Ascending aorta (tissue), 2 donors: ENCODE results near the gene RBP3. TPM values are rescaled to one million over a fixed set of nuclear protein-coding genes. Genes with fewer than 3 reads are reported as not detected.
A peak's percentile ranks its signal among the peaks of the same experiment; 100 is the strongest.

Experiments used
- DNase-seq, 2 donors: peaks; one replicate each; pipeline ENCODE4 v3.0.0-alpha.2; 2019; ENCODE audit warnings: low spot score in 2 of 2
- H3K27ac ChIP-seq, 2 donors: fragments of 200-600 bp; sonication (generic); one replicate each; pipeline ENCODE4 v1.5.1; 2016 to 2017; ENCODE audit warnings: mild to moderate bottlenecking in 1 of 2
- H3K27me3 ChIP-seq: fragments of 200-600 bp; sonication (generic); one replicate; pipeline ENCODE4 v1.5.1; 2017
- H3K36me3 ChIP-seq, 2 donors: fragments of 200-600 bp; sonication (generic); one replicate each; pipeline ENCODE4 v1.5.1; 2016
- H3K4me1 ChIP-seq, 2 donors: fragments of 200-600 bp; sonication (generic); one replicate each; pipeline ENCODE4 v1.5.1; 2016 to 2017; ENCODE audit warnings: mild to moderate bottlenecking in 1 of 2
- H3K4me3 ChIP-seq, 2 donors: fragments of 200-600 bp; sonication (generic); one replicate each; pipeline ENCODE4 v1.5.1; 2016 to 2017; ENCODE audit warnings: mild to moderate bottlenecking in 1 of 2
- H3K9me3 ChIP-seq, 2 donors: fragments of 200-600 bp; sonication (generic); one replicate each; pipeline ENCODE4 v1.5.1; 2016
- intact Hi-C: fragments of 100-400 bp; cut with DNase I; formaldehyde crosslinking; loops from one replicate; pipeline ENCODE4 v1.15.1; 2023
- total RNA-seq: library from RNA; depleted of rRNA; stranded (reverse); fragments of >200 nt; gene quantifications from one replicate; pipeline ENCODE4 v1.1.0, GENCODE V29; 2016
- TF ChIP-seq, protein P1 (sequence below), 3 experiments: fragments of 200-600 bp in 2 of 3; fragments of 450-650 bp in 1 of 3; sonication (generic) in 2 of 3; IDR thresholded peaks; one replicate each; pipeline ENCODE4 v1.5.1; 2016 to 2019; ENCODE audit warnings: antibody characterized with exemption in 3 of 3, mild to moderate bottlenecking in 1 of 3, moderate library complexity in 1 of 3

The RBP3 gene
- total RNA-seq, 1 donor from 2014 or later = not detected

DNA sequence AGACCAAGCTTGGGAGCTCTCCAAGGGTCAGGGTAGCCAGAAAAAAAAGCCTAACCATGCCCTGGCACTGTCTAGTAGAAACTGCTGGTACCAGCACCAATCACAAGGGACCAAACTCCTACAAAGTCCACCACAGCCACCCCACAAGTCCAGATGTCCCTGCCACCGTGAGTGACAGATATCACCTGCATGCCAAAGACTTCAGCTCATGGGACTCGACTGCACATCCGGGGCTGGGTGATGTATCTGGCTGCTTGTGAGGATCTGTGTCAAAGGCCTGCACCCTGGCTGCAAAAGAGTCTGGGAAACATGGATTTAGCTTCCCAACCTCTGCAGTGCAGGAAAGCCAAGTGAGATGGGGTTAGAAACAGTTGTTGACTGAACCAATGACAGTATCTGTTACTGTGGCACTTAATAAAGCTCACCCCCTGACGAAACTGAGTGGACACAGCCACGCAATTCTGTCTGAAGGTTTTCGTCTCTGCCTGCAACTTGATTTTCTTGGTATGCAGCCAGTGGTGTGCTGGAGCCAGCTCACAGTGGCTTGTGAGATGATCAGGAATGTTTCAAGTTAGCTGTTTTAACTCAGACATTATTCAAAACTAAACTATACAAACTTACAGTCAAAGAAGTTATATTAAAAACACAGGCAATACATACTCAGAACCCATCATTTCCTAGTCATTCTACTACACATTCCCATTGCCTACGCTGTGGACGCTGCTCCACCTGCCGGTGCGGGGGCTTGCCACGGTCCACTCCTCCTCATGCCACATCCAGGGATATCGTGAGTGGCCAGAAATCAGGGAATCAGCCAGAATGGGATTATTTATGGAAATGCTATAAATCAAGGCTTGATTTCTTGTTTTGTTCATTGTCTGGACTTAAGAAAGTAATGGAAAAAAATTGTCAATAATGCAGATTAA is 26.7 kb downstream of the RBP3 start:
- Histone ChIP-seq H3K27ac (no peak overlapping the region), H3K4me1 (peaks cover 0 to 10% of the 10 kb centered on the region in 2 donors), H3K9me3 (no peaks in the 10 kb centered on the region), H3K4me3 (no peak overlapping the region), H3K36me3 (no peaks in the 10 kb centered on the region), H3K27me3 (no peaks in the 10 kb centered on the region)
- intact Hi-C loops = no loop called here
- TF ChIP-seq, protein P1, sequence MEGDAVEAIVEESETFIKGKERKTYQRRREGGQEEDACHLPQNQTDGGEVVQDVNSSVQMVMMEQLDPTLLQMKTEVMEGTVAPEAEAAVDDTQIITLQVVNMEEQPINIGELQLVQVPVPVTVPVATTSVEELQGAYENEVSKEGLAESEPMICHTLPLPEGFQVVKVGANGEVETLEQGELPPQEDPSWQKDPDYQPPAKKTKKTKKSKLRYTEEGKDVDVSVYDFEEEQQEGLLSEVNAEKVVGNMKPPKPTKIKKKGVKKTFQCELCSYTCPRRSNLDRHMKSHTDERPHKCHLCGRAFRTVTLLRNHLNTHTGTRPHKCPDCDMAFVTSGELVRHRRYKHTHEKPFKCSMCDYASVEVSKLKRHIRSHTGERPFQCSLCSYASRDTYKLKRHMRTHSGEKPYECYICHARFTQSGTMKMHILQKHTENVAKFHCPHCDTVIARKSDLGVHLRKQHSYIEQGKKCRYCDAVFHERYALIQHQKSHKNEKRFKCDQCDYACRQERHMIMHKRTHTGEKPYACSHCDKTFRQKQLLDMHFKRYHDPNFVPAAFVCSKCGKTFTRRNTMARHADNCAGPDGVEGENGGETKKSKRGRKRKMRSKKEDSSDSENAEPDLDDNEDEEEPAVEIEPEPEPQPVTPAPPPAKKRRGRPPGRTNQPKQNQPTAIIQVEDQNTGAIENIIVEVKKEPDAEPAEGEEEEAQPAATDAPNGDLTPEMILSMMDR (IDR thresholded peaks at IDR 0.05) = no peak
- peak in 1 of 2 donors; percentile 60 for DNase-seq

DNA sequence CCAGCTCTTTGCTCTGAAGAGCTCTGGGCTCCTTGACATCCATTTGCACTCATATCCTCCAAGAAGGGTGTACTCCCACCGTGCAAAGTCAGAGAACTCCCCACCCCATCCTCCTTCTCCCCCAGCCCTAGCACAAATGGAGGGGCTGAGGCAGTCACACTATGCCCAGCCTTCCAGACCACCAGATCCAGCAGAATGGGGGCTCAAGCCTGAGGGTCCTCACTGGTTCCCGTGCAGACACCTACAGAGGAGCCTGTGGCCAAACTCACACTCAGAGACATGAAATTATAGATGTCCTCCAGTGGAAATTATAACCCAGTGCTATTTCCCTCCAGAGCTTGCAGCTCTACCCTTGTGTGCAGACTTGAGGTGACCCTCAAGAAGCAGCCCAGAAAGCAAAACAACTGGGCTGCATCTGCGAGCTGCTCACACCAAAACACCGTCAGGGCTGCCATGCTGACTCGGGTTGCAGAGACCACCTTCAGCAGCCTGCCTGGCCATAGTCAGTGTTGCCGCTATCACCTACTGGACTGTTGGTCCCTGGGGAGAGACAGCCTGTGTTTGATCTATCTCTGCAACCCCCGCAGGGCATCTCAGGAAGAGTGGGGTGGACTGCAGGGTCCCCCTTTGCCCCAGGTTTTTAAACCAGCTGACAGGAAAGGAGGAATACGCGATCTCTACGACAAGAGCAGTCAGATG is 28.5 kb downstream of the RBP3 start:
- no peaks in the 10 kb centered on the region for H3K36me3 ChIP-seq
- H3K4me3 ChIP-seq = no peak overlapping the region
- H3K4me1 ChIP-seq = peaks cover 0 to 10% of the 10 kb centered on the region in 2 donors
- H3K27ac ChIP-seq = no peak overlapping the region
- intact Hi-C loops = no loop called here
- DNase-seq = peak in 1 of 2 donors; percentile 31
- H3K9me3 ChIP-seq = no peaks in the 10 kb centered on the region
- no peaks in the 10 kb centered on the region for H3K27me3 ChIP-seq
- TF ChIP-seq, protein P1 (IDR thresholded peaks at IDR 0.05) = no peak

DNA sequence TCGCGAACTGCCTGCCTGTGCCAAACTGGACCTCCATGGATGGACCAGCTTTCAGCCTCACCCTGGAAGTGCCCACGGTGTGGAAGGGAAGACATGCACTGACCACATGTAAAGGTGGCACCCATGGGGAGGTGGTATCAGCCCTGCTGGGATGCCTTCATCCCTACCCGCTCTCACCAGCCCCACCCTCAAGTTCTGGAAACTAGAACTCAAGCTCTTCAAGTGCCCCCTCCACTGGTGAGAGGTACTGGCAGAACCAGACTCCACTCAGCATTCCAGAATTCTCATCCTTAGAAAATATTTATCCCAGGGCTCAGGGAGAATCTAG is 30.0 kb downstream of the RBP3 start:
- intact Hi-C loops = no loop called here
- DNase-seq = peak in 1 of 2 donors; percentile 22
- no peaks in the 10 kb centered on the region for H3K36me3 ChIP-seq

DNA sequence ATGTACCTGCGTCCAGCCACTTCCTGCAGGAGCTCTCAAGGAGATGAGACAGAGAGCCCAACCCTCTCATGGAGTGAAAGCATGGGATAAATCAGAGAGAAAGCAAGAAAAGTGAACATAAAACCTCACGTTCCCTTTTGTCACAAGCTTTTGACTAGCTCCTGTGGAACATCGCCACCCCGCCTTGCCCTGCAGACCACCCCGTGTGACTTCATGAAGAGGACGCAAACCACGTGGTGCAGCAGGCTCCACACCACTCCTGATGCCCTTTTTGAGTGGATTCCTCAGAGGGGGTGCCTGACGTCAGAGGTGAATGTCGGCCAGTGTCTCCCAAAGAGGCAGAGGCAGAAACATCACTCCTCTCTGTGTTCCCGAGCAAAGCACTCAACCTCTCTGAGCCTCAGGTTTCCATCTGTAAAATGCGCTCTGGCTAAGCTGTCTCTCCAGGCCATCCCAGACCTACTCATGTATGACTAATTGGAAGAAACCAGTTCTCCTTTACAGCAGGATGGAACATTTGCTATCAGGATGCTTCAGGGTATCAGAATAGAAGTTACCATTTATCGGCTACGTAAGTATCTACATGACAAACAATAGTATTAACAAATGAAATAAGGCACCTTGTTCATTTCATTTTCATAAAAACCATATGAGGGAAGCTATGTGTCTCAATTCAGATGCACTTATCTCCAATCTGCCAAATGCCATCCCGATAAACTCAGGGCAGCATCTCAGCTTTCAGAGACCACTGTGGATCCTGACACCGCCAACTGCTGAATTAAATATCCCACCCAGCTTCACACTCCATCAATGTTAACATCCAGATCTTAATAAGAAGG is 30.7 kb downstream of the RBP3 start:
- TF ChIP-seq, protein P1 (IDR thresholded peaks at IDR 0.05) = no peak
- Histone ChIP-seq H3K4me1 (peaks cover 0 to 10% of the 10 kb centered on the region in 2 donors), H3K27me3 (no peaks in the 10 kb centered on the region), H3K27ac (no peak overlapping the region), H3K9me3 (no peaks in the 10 kb centered on the region), H3K4me3 (no peak overlapping the region), H3K36me3 (no peaks in the 10 kb centered on the region)
- intact Hi-C loops = no loop called here
- DNase-seq = peak in 1 of 2 donors; percentile 30

More for the DNA sequence above, 30.0 kb downstream of the RBP3 start:
- H3K27me3 ChIP-seq = no peaks in the 10 kb centered on the region
- TF ChIP-seq, protein P1 (IDR thresholded peaks at IDR 0.05) = no peak
- peaks cover 0 to 10% of the 10 kb centered on the region in 2 donors for H3K4me1 ChIP-seq
- H3K27ac ChIP-seq = no peak overlapping the region
- no peak overlapping the region for H3K4me3 ChIP-seq
- no peaks in the 10 kb centered on the region for H3K9me3 ChIP-seq

DNA sequence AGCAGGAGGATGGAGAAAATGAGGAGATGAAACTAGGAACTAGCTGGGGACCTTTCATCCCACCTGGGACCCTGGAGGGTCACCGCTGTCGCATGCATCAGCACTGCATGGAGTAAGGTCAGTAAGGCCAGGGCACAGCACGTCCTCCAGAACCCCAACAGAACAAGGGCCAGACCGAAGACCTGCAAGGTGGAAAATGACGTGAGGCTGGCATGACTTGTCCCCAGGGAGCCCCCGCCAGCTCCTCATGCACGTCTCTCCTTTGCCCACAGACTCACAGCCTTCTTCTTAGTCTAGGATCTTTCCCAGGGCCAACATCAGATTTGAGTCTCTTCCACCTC is 31.3 kb downstream of the RBP3 start:
- Histone ChIP-seq H3K36me3 (no peaks in the 10 kb centered on the region), H3K27ac (no peak overlapping the region), H3K4me1 (peaks cover 0 to 12% of the 10 kb centered on the region in 2 donors), H3K27me3 (no peaks in the 10 kb centered on the region), H3K9me3 (no peaks in the 10 kb centered on the region), H3K4me3 (no peak overlapping the region)
- DNase-seq = peak in 1 of 2 donors; percentile 35
- intact Hi-C loops = no loop called here
- TF ChIP-seq, protein P1 (IDR thresholded peaks at IDR 0.05) = no peak
